NCI-H345 treated with DMSO at 0.1 percent for 48 hours (cell line): Measurements from ENCODE around the gene C4B.
"Not testable (repeated sequence)": the region's sequence is repeated elsewhere in the genome, so short reads cannot be mapped to it uniquely, and the experiment has no call there.

Experiments used
- DNase-seq: peaks from one replicate; lab custom pipeline; 2025; ENCODE audit not compliant: unreplicated experiment; lab: John Stamatoyannopoulos, UW

Gene C4B

DNA sequence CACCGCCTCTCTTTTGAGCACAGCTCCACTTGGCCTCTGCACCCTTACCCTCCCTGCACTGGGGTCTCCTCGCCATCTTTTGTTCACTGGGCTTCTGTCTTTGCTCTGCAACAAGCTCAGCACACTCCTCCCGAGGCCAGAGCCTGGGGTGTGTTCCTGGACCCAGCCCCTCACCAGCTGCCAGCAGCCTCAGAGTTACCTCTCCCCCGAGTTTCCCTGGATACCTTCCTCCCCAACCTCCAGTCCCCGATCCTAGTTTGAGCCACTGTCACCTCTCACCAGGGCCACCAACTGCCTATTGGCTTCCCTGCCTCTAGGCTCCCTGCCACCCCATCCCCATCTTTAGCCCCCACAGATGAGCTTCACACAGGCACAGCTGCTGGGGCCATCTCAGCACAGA is 36.0 kb downstream of the C4B start:
- DNase-seq, result no peak

DNA sequence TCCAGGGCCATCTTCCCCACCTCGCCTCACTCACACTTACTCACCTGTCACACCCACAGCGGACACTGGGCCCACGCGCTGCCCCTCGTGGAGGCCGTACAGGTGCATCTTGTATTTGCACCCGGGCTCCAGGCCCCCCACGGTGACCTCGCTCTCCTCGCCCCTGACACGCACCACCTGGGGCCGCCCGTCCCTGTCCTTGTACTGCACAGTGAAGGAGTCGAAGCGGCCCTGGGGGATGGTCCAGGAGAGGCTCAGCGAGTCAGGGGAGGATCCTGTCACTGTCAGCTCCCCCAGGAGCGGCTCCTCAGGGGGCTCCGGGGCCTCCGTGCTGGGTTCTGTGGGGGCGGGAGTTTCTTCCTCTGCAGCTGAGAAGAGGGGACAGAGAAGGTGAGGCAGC is 38.0 kb downstream of the C4B start:
- DNase-seq, result not testable (repeated sequence)

DNA sequence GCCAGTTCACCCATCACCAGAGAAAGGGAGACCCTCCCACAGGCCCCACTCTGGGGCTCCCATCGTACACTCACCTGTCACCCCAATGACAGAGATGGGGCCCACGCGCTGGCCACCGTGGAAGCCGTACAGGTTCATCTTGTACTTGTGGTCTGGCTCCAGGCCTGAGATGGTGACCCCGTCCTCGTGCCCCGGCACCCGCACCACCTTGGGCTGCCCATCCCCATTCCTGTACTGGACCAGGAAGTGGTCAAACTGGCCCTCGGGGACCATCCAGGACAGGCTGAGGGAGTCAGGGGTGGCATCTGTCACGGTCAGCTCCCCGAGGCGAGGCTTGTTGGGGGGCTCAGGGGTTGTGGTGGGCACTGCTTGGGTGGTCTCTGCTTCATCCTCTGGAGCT is 38.7 kb downstream of the C4B start:
- not testable (repeated sequence) for DNase-seq

DNA sequence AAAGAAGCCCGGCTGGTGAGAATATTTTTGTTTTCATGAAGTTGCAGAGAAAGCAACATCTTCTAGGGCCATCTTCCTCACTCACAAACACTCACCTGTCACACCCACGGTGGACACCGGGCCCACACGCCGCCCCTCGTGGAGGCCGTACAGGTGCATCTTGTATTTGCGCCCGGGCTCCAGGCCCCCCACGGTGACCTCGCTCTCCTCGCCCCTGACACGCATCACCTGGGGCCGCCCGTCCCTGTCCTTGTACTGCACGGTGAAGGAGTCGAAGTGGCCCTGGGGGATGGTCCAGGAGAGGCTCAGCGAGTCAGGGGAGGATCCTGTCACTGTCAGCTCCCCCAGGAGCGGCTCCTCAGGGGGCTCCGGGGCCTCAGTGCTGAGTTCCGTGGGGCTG is 41.2 kb downstream of the C4B start:
- DNase-seq, result not testable (repeated sequence)

DNA sequence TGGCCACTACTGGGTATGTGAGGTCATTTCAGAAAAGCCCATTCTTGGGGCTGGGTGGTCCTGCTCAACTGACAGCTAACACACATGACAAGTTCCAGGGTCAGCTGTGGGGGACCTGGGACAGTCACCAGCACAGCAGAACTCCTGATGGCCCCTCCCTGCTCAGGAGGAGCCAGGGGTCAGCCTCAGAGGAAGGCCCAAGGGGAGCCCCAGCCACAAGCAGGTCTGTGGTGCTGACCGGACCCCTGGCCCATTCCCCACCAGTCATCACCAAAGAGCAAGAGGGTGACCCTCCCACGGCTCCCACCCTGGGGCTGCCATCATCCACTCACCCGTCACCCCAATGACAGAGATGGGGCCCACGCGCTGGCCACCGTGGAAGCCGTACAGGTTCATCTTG is 41.7 kb downstream of the C4B start:
- DNase-seq, result no peak

DNA sequence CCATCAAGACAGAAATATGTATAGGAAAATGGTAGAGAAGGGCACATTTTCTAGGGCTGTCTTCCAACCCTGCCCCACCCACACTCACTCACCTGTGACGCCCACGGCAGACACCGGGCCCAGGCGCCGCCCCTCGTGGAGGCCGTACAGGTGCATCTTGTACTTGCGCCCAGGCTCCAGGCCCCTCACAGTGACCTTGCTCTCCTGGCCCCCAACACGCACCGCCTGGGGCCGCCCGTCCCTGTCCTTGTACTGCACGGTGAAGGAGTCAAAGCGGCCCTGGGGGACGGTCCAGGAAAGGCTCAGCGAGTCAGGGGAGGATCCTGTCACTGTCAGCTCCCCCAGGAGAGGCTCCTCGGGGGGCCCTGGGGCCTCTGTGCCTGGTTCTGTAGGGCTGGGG is 43.4 kb downstream of the C4B start:
- DNase-seq, result no peak

DNA sequence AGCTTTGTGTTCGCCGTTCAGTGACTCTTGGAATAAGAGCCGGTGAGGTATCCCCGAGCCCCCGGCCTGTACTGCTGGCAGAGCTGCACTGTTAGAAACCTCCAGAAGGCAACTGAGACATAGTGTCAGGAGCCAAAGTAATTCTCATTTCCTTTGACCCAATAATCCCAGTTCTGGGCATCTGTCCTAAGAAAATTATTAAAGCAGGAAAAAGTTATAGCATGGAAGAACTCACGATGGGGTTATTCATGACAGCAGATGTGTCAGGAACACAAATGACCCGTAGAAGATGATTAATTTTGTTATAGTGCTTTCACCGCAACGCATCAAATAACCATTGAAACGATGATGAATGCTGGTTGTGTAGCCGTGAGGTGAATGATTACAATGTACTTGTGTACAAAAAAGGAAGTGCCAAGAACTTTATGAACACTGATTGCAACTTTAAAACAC is 43.9 kb downstream of the C4B start:
- DNase-seq, result no peak

DNA sequence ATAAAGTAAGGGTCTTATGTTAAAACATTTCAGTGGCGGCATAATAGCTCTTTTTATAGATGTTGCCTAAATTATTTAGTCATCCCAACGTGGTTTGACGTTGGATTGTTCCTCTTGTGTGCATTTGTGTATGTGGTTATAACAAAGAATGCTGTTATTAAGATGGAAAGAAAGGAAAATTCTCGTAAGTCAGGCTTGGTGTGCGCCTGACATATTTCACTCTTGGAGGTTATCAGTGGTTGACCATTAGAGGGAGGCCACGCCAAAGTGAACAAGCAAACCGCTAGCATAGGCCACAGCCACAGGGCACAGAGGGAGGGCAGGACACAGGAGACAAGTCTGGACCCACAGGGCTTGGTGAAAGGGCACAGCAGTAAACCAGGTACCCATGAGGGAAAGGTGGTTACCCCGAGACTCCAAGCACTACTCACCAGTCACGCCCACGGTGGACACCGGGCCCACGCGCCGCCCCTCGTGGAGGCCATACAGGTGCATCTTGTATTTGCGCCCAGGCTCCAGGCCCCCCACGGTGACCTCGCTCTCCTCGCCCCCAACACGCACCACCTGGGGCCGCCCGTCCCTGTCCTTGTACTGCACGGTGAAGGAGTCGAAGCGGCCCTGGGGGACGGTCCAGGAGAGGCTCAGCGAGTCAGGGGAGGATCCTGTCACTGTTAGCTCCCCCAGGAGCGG is 46.5 kb downstream of the C4B start:
- DNase-seq, result no peak

DNA sequence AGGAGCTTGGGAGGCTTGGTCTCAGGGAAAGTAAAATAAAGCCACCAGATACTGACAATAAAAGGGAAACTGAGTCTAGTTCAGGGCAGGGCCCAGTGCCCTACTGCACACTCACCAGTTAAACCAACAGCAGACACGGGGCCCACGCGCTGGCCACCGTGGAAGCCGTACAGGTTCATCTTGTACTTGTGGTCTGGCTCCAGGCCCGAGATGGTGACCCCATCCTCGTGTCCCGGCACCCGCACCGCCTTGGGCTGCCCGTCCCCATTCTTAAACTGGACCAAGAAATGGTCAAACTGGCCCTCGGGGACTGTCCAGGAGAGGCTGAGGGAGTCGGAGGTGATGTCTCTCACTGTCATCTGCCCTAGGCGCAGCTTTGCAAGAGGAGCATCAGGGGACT is 50.1 kb downstream of the C4B start:
- no peak for DNase-seq

DNA sequence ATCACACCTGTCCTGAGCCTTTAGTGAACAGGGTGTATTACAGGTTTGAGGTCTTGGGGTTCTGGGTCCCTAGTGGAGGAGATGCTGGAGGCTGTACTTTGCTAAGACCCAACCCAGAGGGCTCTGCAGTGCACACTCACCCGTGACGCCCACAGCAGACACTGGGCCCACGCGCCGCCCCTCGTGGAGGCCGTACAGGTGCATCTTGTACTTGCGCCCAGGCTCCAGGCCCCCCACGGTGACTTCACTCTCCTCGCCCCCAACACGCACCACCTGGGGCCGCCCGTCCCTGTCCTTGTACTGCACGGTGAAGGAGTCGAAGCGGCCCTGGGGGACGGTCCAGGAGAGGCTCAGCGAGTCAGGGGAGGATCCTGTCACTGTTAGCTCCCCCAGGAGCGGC is 52.9 kb downstream of the C4B start:
- not testable (repeated sequence) for DNase-seq

DNA sequence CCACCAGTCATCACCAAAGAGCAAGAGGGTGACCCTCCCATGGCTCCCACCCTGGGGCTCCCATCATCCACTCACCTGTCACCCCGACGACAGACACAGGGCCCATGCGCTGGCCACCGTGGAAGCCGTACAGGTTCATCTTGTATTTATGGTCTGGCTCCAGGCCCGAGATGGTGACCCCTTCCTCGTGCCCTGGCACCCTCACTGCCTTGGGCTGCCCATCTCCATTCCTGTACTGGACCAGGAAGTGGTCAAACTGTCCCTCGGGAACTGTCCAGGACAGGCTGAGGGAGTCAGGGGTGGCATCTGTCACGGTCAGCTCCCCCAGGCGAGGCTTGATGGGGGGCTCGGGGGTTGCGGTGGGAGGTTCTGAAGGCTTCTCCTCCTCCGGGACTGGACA is 53.7 kb downstream of the C4B start:
- not testable (repeated sequence) for DNase-seq

DNA sequence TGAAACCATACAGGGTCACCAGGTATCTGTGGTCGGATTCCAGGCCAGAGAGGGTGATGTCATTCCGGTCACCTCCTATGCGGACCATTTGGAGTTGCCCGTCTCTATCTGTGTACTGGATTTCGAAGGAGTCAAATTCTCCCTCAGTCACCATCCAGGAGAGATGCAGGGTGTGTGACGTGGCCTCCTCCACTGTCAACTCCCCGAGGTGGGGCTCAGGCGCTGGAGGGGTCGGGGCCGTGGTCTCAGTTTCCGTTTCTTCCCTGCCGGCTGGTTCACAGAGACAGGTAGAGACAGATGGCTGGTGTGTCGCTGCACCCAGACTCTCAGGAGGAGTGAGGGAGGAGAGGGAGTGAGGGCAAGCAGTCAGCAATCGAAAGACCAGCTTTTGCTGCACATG is 54.3 kb downstream of the C4B start:
- DNase-seq, result no peak

DNA sequence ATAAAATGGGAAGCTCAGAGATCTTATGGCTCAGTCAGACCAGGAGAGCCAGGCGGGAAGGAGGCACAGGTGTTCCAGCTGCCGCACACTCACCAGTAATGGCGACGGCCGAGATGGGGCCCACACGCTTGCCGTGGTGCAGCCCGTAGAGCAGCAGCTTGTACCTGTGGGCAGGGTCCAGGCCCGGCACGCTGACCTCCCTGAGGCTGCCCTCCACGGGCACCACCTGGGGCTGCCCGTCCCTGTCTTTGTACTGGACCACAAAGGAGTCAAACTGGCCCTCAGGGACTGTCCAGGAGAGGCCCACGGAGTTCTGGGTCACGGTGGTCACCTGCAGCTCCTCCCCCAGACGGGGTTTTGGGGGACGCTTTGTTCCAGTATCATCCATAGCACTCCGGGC is 54.9 kb downstream of the C4B start:
- DNase-seq, result no peak

DNA sequence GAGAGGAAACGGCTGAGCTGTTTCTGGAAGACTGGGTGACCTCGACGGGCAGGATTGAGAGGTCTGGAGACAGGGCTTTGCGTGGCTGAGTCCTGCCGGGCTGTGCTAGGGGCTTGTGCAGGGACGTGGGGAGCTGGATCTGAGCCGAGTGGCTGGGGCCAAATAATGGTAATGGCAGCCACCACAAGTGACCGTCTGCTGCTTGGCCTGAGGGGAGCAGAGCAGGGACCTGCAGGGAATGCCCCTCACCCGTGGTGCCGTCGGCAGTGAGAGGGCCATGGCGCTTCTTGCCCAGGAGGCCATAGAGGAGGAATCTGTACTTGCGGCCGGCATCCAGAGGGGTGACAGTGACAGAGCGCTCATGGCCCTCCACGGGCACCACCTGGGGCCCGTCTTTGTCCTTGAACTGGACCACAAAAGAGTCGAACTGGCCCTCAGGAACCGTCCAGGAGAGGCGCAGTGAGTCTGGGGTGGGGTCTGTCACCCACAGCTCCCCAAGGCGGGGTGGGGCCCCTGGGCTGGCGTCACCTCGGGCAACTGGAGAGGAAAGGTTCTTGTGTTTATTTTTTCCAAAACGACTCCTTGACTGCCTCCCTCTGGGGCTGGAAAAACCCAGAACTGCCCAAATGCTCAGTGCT is 55.4 kb downstream of the C4B start:
- no peak for DNase-seq

DNA sequence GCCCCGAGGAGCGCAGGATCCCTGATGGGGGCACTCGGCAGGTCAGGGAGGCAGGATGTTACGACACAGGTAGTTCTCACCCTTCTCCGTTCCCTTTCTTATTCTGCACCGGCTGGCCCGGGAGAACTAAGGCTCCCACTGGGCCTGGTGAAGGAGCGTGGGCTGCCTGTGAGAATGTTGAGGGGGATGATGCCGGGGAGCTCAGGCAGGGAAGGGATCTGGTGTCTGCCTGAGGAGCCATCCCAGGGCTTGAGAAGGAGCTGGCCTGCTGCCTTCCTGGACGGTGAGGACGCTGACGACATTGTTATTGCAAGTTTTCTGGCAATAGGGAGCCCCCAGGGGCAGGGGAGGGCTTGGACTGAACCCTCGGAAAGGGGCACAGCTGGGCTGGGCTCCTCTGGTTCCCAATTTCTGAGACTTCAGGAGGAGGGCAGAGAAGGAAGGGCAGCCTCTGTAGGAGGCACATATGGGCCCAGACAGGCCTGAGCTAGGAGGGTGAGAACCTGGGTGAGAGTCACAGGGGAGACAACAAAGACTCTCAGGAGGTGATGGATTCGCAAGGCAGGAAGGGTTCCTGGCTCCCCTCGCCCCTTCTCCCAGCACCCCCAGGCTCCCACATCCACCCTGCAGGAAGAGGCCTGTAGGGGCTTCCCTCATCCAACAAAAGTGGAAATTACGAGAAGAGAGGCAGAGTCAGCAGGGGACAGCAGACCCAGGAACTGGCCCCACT is 56.4 kb downstream of the C4B start:
- DNase-seq, result no peak

DNA sequence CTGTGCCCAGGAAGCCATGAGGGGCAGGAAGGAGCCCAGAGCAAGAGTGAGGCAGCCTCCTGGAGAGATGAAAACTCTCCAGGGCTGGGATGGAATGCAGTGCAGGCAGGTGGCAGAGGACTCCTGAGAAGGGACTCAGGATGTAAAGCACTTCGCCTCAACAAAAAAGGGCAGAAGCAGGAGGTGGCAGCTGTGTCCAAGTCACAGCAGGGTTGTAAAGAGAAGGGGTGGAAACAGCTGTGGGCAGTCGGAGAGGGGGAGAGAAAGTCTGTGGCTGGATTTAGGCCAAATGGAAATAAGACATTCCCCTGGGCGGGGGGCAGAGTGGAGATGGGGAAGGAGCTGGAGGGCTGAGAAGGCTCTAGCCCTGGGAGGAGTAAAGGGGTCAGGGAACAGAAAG is 58.5 kb downstream of the C4B start:
- no peak for DNase-seq

DNA sequence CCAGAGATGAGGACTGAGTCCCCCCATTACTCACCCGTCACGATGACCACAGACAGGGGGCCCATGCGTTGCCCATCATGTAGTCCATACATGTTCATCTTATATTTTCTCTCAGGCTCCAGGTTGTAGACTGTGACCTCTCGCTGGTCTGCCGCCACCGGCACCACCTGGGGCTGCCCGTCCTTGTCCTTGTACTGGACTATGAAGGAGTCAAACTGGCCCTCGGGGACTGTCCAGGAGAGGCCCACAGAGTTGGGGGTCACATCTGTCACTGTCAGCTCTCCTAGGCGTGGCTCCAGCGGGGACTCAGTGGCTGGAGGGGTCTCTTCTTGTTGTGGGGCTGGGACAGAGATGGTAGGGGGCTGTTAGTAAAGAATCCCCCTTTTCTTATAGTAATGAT is 59.0 kb downstream of the C4B start:
- DNase-seq, result no peak

DNA sequence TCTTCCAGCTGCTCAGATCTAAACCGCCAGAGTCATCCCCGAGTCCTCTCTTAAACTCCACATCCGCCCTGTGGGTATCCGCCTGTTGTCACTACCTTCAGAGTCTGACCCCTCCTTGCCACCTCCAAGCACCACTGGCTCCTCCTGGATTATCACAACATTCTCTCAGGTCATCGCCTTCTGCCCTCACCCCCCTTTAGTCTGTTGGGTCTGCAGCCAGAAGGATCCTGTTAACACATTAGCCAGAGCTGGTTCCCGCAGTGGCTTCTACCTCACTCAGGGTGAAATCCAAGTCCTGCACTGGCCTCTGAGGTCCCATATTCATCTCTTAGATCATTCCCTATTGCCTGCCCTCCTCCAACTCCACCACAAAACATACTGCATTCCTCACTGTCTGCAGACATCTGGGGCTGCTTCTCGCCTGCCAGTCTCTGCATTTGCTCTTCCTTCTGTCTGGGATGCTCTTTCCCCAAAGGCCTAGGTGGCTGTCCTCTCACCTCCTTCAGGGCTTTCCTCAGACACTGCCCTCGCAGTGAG is 60.5 kb downstream of the C4B start:
- DNase-seq, result no peak

DNA sequence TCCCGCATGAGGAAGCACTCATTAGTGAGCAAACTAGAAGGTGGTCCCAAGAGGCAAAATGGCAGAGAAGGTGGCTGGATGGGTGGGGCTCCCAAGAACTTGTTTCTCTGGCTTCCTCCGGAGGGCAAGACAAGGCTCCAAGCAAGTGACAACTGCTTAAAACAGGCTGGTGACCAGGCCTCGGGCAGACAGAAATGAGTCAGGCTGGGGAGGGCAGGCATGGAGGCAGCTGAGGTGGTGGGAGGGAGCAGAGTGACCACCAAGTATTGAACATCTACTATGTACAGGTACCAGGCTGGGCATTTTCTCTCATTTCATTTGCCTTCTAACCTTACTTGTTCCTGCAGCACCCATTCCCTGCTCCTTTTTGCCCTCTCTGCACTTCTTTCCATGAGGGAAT is 61.2 kb downstream of the C4B start:
- DNase-seq, result no peak

DNA sequence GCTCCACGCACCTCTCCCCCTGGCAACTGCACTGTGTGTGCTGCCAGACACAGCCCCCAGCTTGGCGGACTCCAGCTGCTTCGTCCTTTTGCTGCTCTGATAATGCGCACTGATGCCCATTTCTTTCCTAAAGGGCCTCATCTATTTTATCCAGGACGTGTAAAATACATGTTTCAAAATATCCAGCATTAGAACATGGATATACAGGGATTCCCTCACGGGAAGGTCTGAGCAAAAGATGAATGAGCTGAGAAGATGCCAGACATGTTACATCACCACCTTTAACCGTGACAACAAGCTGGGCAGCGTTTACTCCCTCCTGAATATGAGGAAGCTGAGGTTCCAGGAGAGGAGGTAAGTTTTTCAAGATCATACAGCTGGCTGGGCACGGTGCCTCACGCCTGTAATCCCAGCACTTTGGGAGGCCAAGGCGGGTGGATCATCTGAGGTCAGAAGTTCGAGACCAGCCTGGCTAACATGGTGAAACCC is 61.8 kb downstream of the C4B start:
- DNase-seq, result no peak

DNA sequence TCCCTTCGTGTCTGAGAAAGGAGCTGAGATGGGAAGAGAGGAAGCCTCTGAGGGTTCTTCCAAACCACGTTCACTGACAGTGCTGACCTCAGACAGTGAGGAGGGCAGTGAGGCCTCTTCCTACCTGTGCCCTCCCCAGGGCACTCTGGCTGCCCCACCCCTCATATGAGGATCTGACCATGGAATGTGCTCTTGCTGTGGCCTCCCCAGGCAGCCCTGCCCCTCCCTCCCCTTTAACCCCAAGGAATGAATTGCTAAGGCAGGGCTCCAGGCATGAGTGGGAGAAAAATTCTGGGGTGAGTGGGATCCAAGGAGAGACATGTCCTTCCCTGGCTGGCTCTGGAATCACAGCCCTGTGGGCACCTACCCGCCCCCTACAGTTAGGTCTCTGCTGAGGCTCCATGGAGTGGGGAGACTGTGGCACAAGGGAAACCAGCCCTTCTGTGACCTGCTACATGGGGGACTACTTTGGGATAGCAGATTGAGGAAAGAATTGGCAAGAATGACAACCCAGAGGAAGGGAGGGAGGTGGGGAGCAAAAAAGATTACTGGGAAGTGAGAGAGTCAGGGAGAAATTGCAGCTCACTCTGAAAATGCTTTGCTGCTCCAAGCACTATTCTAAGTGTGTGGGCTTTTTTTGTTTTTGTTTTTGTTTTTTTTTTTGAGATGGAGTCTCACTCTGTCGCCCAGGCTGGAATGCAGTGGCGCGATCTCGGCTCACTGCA is 65.1 kb downstream of the C4B start:
- no peak for DNase-seq
